A549 (cell line): ENCODE data around the gene PAIP1. TPM values are rescaled to one million over a fixed set of nuclear protein-coding genes. Genes with fewer than 3 reads are reported as not detected.

Experiments
- ATAC-seq, 2 experiments: fragments of 200-7000 bp in 1 of 2; fragments of >200 bp in 1 of 2; cut with Nextera tagmentation in 1 of 2; cut with Tn5 transposase in 1 of 2; 3 replicates each; pipeline versions ENCODE4 v1.8.0 to v1.9.1; 2018 to 2020; ENCODE audit warnings: mild to moderate bottlenecking in 1 of 2, moderate library complexity in 1 of 2
- CTCF ChIA-PET: fragments of 300-600 bp; sonication (Branson Sonifier 250); formaldehyde crosslinking; extraction: SDS; loops from one replicate; lab custom pipeline; 2021; ENCODE audit warnings: antibody characterized with exemption, inconsistent platforms; lab: Yijun Ruan, JAX
- POLR2A ChIA-PET: fragments of 350-600 bp; formaldehyde crosslinking; extraction: SDS; loops from one replicate; lab custom pipeline; 2021; ENCODE audit warnings: antibody characterized with exemption, inconsistent platforms; lab: Yijun Ruan, JAX
- DNase-seq, 2 experiments: peaks; one replicate each; pipeline versions ENCODE4 v3.0.0 to v3.0.0-alpha.2; 2011 to 2016; ENCODE audit warnings: low read depth in 1 of 2, low spot score in 1 of 2
- FAIRE-seq: peaks from 2 replicates; lab custom pipeline; 2011; peaks lifted over from hg19 to GRCh38; lab: Jason Lieb, UNC
- H3K27ac ChIP-seq, 2 experiments: fragments of >200 bp; sonication (Bioruptor Twin); formaldehyde crosslinking; 3 replicates each; pipeline ENCODE4 v1.5.1; 2016 to 2017
- H3K4me1 ChIP-seq: fragments of >200 bp; sonication (Bioruptor Twin); formaldehyde crosslinking; 3 replicates; pipeline ENCODE4 v1.6.1; 2016
- H3K4me2 ChIP-seq: fragments of >200 bp; sonication (Bioruptor Twin); formaldehyde crosslinking; 3 replicates; pipeline ENCODE4 v1.6.1; 2016
- H3K4me3 ChIP-seq: fragments of >200 bp; sonication (Bioruptor Twin); formaldehyde crosslinking; 3 replicates; pipeline ENCODE4 v1.5.1; 2016
- H3K9me3 ChIP-seq: fragments of >200 bp; sonication (Bioruptor Twin); formaldehyde crosslinking; 3 replicates; pipeline ENCODE4 v1.6.1; 2016
- ATOH8 ChIP-seq: fragments of 250-450 bp; sonication (Bioruptor Pico); IDR thresholded peaks from 2 replicates; pipeline ENCODE4 v1.5.0; 2020; ENCODE audit warnings: low read depth, mild to moderate bottlenecking, moderate library complexity
- CBX2 ChIP-seq: fragments of 200-600 bp; sonication (generic); IDR thresholded peaks from 2 replicates; pipeline ENCODE4 v1.6.1; 2016; ENCODE audit warnings: low read depth, mild to moderate bottlenecking, borderline replicate concordance
- CBX8 ChIP-seq: fragments of 200-600 bp; sonication (generic); IDR thresholded peaks from 2 replicates; pipeline ENCODE4 v1.6.1; 2016
- CEBPB ChIP-seq, 2 experiments: fragments of >200 bp in 1 of 2; sonication (Bioruptor Twin) in 1 of 2; formaldehyde crosslinking in 1 of 2; IDR thresholded peaks; 2 replicates each; pipeline ENCODE4 v1.6.1; 2012 to 2016
- CHD4 ChIP-seq: fragments of 200-600 bp; sonication (generic); IDR thresholded peaks from 2 replicates; pipeline ENCODE4 v1.6.1; 2016; ENCODE audit warnings: antibody characterized with exemption, mild to moderate bottlenecking, borderline replicate concordance
- EHMT2 ChIP-seq: fragments of 200-600 bp; sonication (generic); IDR thresholded peaks from 2 replicates; pipeline ENCODE4 v1.6.1; 2016; ENCODE audit warnings: antibody characterized with exemption, low read depth, mild to moderate bottlenecking, moderate library complexity
- ESRRA ChIP-seq: fragments of 150-350 bp; IDR thresholded peaks from 2 replicates; pipeline ENCODE4 v1.6.1; 2014; ENCODE audit warnings: mild to moderate bottlenecking, low read length, borderline replicate concordance
- GATA3 ChIP-seq: IDR thresholded peaks from 2 replicates; pipeline ENCODE4 v1.6.1; 2012; ENCODE audit warnings: borderline replicate concordance
- HES2 ChIP-seq: fragments of >200 bp; sonication (Bioruptor Twin); formaldehyde crosslinking; IDR thresholded peaks from 2 replicates; pipeline ENCODE4 v1.6.1; 2016
- HOXB13 ChIP-seq: fragments of 250-450 bp; sonication (Bioruptor Pico); IDR thresholded peaks from 2 replicates; pipeline ENCODE4 v1.5.0; 2020; ENCODE audit warnings: low read depth, mild to moderate bottlenecking, moderate library complexity
- JUNB ChIP-seq: fragments of >200 bp; sonication (Bioruptor Twin); formaldehyde crosslinking; IDR thresholded peaks from 2 replicates; pipeline ENCODE4 v1.6.1; 2016
- MAZ ChIP-seq: fragments of 150-350 bp; IDR thresholded peaks from 2 replicates; pipeline ENCODE4 v1.6.1; 2014; ENCODE audit warnings: antibody characterized with exemption, low read depth, low read length, borderline replicate concordance
- NFE2L2 ChIP-seq: fragments of 150-350 bp; conservative IDR thresholded peaks from 2 replicates; pipeline ENCODE4 v1.6.1; 2014; ENCODE audit warnings: low read length
- PBX3 ChIP-seq: IDR thresholded peaks from 2 replicates; pipeline ENCODE4 v1.6.1; 2012
- PHF8 ChIP-seq: fragments of 200-600 bp; sonication (generic); IDR thresholded peaks from 2 replicates; pipeline ENCODE4 v1.6.1; 2016; ENCODE audit warnings: low read depth, mild to moderate bottlenecking, antibody characterized with exemption, moderate library complexity, borderline replicate concordance
- POLR2A ChIP-seq: IDR thresholded peaks from 2 replicates; pipeline ENCODE4 v1.6.1; 2012; ENCODE audit warnings: mild to moderate bottlenecking, low read length
- POLR2AphosphoS2 ChIP-seq: conservative IDR thresholded peaks from 2 replicates; pipeline ENCODE4 v1.6.1; 2012; ENCODE audit warnings: low read length, improper control_type of control experiment, inconsistent platforms
- RAD21 ChIP-seq, 2 experiments: fragments of >200 bp in 1 of 2; sonication (Bioruptor Twin) in 1 of 2; formaldehyde crosslinking in 1 of 2; IDR thresholded peaks in 1 of 2; conservative IDR thresholded peaks in 1 of 2; 2 replicates in 1 of 2; 3 replicates in 1 of 2; pipeline ENCODE4 v1.6.1; 2012 to 2018; ENCODE audit warnings: inconsistent platforms in 1 of 2
- RARB ChIP-seq: fragments of 250-450 bp; sonication (Bioruptor Pico); IDR thresholded peaks from 2 replicates; pipeline ENCODE4 v1.8.0; 2021; ENCODE audit warnings: mild to moderate bottlenecking, moderate library complexity
- RCOR1 ChIP-seq: fragments of 150-350 bp; IDR thresholded peaks from 2 replicates; pipeline ENCODE4 v1.6.1; 2014; ENCODE audit warnings: antibody characterized with exemption, low read length, low read depth
- RNF2 ChIP-seq: fragments of 200-600 bp; sonication (generic); IDR thresholded peaks from 2 replicates; pipeline ENCODE4 v1.6.1; 2016; ENCODE audit warnings: low read depth, mild to moderate bottlenecking, antibody characterized with exemption, moderate library complexity, borderline replicate concordance
- USF2 ChIP-seq: fragments of 450-650 bp; IDR thresholded peaks from 2 replicates; pipeline ENCODE4 v1.6.1; 2014; ENCODE audit warnings: antibody characterized with exemption
- ZFP36 ChIP-seq: fragments of 450-650 bp; IDR thresholded peaks from 2 replicates; pipeline ENCODE4 v1.6.1; 2014; ENCODE audit warnings: borderline replicate concordance; ENCODE audit not compliant: partially characterized antibody
- ZNF302 ChIP-seq: fragments of 250-450 bp; sonication (Bioruptor Pico); IDR thresholded peaks from 2 replicates; pipeline ENCODE4 v1.9.0; 2021; ENCODE audit warnings: inconsistent platforms, mild to moderate bottlenecking, moderate library complexity
- WGBS: methylation state at CpG from one replicate; pipeline ENCODE4 v1.1.6; 2017; ENCODE audit errors: missing lambda C conversion rate; 5-methylcytosine and 5-hydroxymethylcytosine counted together
- polyA plus RNA-seq, 4 experiments: library from polyadenylated mRNA; depleted of rRNA in 3 of 4; stranded (reverse); fragments of >200 nt; fragmentation: RNase III in 1 of 4; extraction: RNeasy Plus Mini Kit Qiagen cat#74134 plus additional on column Dnase treatment in 1 of 4; gene quantifications; 2 replicates in 3 of 4; 3 replicates in 1 of 4; pipeline ENCODE4 v1.2.3, GENCODE V29; 2011 to 2017

PAIP1 gene
- polyA plus RNA-seq, 2 of the 4 experiments (the other 2 are of a cell fraction) = 89.6 to 188 TPM

GRCh38 chr5:43573058-43573457 is 16.2 kb upstream of the PAIP1 start:
- TF ChIP-seq EHMT2 = no peak
- TF ChIP-seq ESRRA = no peak
- no peak for TF ChIP-seq ZFP36
- TF ChIP-seq MAZ = no peak
- TF ChIP-seq GATA3 = no peak
- TF ChIP-seq POLR2A = no peak
- TF ChIP-seq CHD4 = no peak
- TF ChIP-seq HES2 = no peak
- no peak for TF ChIP-seq RAD21 (conservative IDR thresholded peaks at IDR 0.05 in 1 of 2, IDR thresholded peaks at IDR 0.05 in 1 of 2)
- no peak for TF ChIP-seq POLR2AphosphoS2
- TF ChIP-seq CBX2 = no peak
- TF ChIP-seq RCOR1 = no peak
- TF ChIP-seq, all 56 proteins: peak for 0
- WGBS = 27% methylated on average over 1 of the region's 1 CpG

GRCh38 chr5:43572357-43572756 is 15.5 kb upstream of the PAIP1 start:
- no peak overlapping the region for H3K27ac ChIP-seq
- no peak overlapping the region for H3K4me3 ChIP-seq
- CTCF ChIA-PET = no interaction called here
- no peak overlapping the region for H3K4me2 ChIP-seq
- FAIRE-seq (no peak), ATAC-seq (no peak), DNase-seq (no peak)
- no peaks in the 10 kb centered on the region for H3K9me3 ChIP-seq
- POLR2A ChIA-PET = no interaction called here
- H3K4me1 ChIP-seq = 0 out of 3 replicates have a peak, but pooled peaks cover 4% of the 10 kb centered on the region
- TF ChIP-seq PHF8 = no peak
- TF ChIP-seq CBX8 = no peak
- no peak for TF ChIP-seq PBX3
- TF ChIP-seq RARB (CRISPR knock-in tag) = no peak
- no peak for TF ChIP-seq GATA3
- TF ChIP-seq CHD4 = no peak
- no peak for TF ChIP-seq NFE2L2
- no peak for TF ChIP-seq JUNB
- no peak for TF ChIP-seq ZNF302
- TF ChIP-seq HOXB13 = no peak
- no peak for TF ChIP-seq RNF2
- TF ChIP-seq ATOH8 (CRISPR knock-in tag) = no peak
- TF ChIP-seq USF2 = no peak
- TF ChIP-seq CEBPB (IDR thresholded peaks at IDR 0.05) = no peak
- TF ChIP-seq, all 56 proteins: peak for 0
- WGBS = 65% methylated on average over 2 of the region's 2 CpGs

More at GRCh38 chr5:43573058-43573457, 16.2 kb upstream of the PAIP1 start:
- H3K27ac ChIP-seq = no peak overlapping the region
- ATAC-seq (no peak), FAIRE-seq (no peak), DNase-seq (no peak)
- H3K4me1 ChIP-seq = 0 out of 3 replicates have a peak, but pooled peaks cover 4% of the 10 kb centered on the region
- ChIA-PET CTCF (no interaction called here), POLR2A (no interaction called here)
- no peak overlapping the region for H3K4me2 ChIP-seq
- no peaks in the 10 kb centered on the region for H3K9me3 ChIP-seq
- H3K4me3 ChIP-seq = no peak overlapping the region
